Stomach smooth muscle (tissue), 2 donors: Measurements from ENCODE around the gene CHST7.

Experiments used
- H3K27ac ChIP-seq: one replicate; pipeline ENCODE4 v1.7.0; 2013; ENCODE audit warnings: mild to moderate bottlenecking, low read length, inconsistent platforms
- H3K27me3 ChIP-seq, 2 donors: one replicate each; pipeline ENCODE4 v1.7.0; 2013; ENCODE audit warnings: low read length in 2 of 2; ENCODE audit not compliant: insufficient read depth in 2 of 2, control insufficient read depth in 1 of 2
- H3K36me3 ChIP-seq, 2 donors: one replicate each; pipeline ENCODE4 v1.7.0; 2013; ENCODE audit warnings: low read length in 2 of 2; ENCODE audit not compliant: control insufficient read depth in 2 of 2, insufficient read depth in 2 of 2
- H3K4me1 ChIP-seq: one replicate; pipeline ENCODE4 v1.7.0; 2013; ENCODE audit warnings: low read length; ENCODE audit not compliant: control insufficient read depth, insufficient read depth
- H3K4me3 ChIP-seq, 2 donors: one replicate each; pipeline ENCODE4 v1.7.0; 2013; ENCODE audit warnings: low read length in 2 of 2
- H3K9ac ChIP-seq, 2 donors: one replicate each; pipeline ENCODE4 v1.7.0; 2013; ENCODE audit warnings: low read length in 2 of 2, mild to moderate bottlenecking in 1 of 2
- H3K9me3 ChIP-seq, 2 donors: one replicate each; pipeline ENCODE4 v1.7.0; 2013; ENCODE audit warnings: low read length in 2 of 2; ENCODE audit not compliant: control insufficient read depth in 2 of 2
- donor health status: healthy.
- donor health status: Pancreatic carcinoma.

CHST7 gene

GRCh38 chrX:46584736-46585135 lies 11.2 kb downstream of the CHST7 start:
- Histone ChIP-seq H3K27ac (no peak overlapping the region), H3K27me3 (peaks cover 0 to 2% of the 10 kb centered on the region in 2 donors), H3K36me3 (no peaks in the 10 kb centered on the region), H3K4me3 (no peak overlapping the region), H3K4me1 (peaks cover 5% of the 10 kb centered on the region), H3K9me3 (no peaks in the 10 kb centered on the region), H3K9ac (no peak overlapping the region)

GRCh38 chrX:46587158-46587557 lies 13.6 kb downstream of the CHST7 start:
- H3K36me3 ChIP-seq: no peaks in the 10 kb centered on the region
- H3K27me3 ChIP-seq: peaks cover 0 to 2% of the 10 kb centered on the region in 2 donors
- peaks cover 5% of the 10 kb centered on the region for H3K4me1 ChIP-seq
- H3K9ac ChIP-seq: no peak overlapping the region
- no peaks in the 10 kb centered on the region for H3K9me3 ChIP-seq
- H3K27ac ChIP-seq: no peak overlapping the region
- H3K4me3 ChIP-seq: no peak overlapping the region

GRCh38 chrX:46587753-46588171 lies 14.2 kb downstream of the CHST7 start:
- Histone ChIP-seq H3K36me3 (no peaks in the 10 kb centered on the region), H3K27me3 (peaks cover 0 to 2% of the 10 kb centered on the region in 2 donors), H3K9me3 (no peaks in the 10 kb centered on the region), H3K27ac (no peak overlapping the region), H3K9ac (no peak overlapping the region), H3K4me3 (no peak overlapping the region), H3K4me1 (peaks cover 5% of the 10 kb centered on the region)

- Histone ChIP-seq H3K4me1 (peaks cover 5% of the 10 kb centered on the region), H3K9me3 (no peaks in the 10 kb centered on the region), H3K27ac (no peak overlapping the region), H3K4me3 (no peak overlapping the region), H3K9ac (no peak overlapping the region), H3K36me3 (no peaks in the 10 kb centered on the region), H3K27me3 (peaks cover 0 to 2% of the 10 kb centered on the region in 2 donors)
Measured at GRCh38 chrX:46588263-46588662, 14.7 kb downstream of the CHST7 start.

GRCh38 chrX:46589977-46590723 lies 16.6 kb downstream of the CHST7 start:
- Histone ChIP-seq H3K4me1 (peaks cover 2% of the 10 kb centered on the region), H3K9ac (no peak overlapping the region), H3K27ac (no peak overlapping the region), H3K4me3 (no peak overlapping the region), H3K9me3 (no peaks in the 10 kb centered on the region), H3K36me3 (no peaks in the 10 kb centered on the region), H3K27me3 (peaks cover 0 to 2% of the 10 kb centered on the region in 2 donors)

- Histone ChIP-seq H3K27ac (no peak overlapping the region), H3K27me3 (peaks cover 0 to 4% of the 10 kb centered on the region in 2 donors), H3K9ac (no peak overlapping the region), H3K4me3 (no peak overlapping the region), H3K9me3 (no peaks in the 10 kb centered on the region), H3K36me3 (no peaks in the 10 kb centered on the region), H3K4me1 (no peaks in the 10 kb centered on the region)
Measured at GRCh38 chrX:46595084-46595483, 21.5 kb downstream of the CHST7 start.

- no peak overlapping the region for H3K9ac ChIP-seq
- no peak overlapping the region for H3K27ac ChIP-seq
- H3K4me1 ChIP-seq: no peaks in the 10 kb centered on the region
- no peaks in the 10 kb centered on the region for H3K36me3 ChIP-seq
- H3K9me3 ChIP-seq: no peaks in the 10 kb centered on the region
- H3K27me3 ChIP-seq: peaks cover 0 to 4% of the 10 kb centered on the region in 2 donors
- H3K4me3 ChIP-seq: no peak overlapping the region
Measured at GRCh38 chrX:46597208-46597607, 23.6 kb downstream of the CHST7 start.

GRCh38 chrX:46597771-46598170 lies 24.2 kb downstream of the CHST7 start:
- Histone ChIP-seq H3K9me3 (no peaks in the 10 kb centered on the region), H3K9ac (no peak overlapping the region), H3K4me3 (no peak overlapping the region), H3K27ac (no peak overlapping the region), H3K36me3 (no peaks in the 10 kb centered on the region), H3K27me3 (peaks cover 0 to 4% of the 10 kb centered on the region in 2 donors), H3K4me1 (no peaks in the 10 kb centered on the region)

GRCh38 chrX:46599051-46599560 lies 25.5 kb downstream of the CHST7 start:
- Histone ChIP-seq H3K9me3 (no peaks in the 10 kb centered on the region), H3K9ac (no peak overlapping the region), H3K4me1 (no peaks in the 10 kb centered on the region), H3K27ac (no peak overlapping the region), H3K36me3 (no peaks in the 10 kb centered on the region), H3K27me3 (peaks cover 0 to 4% of the 10 kb centered on the region in 2 donors), H3K4me3 (no peak overlapping the region)

- Histone ChIP-seq H3K36me3 (no peaks in the 10 kb centered on the region), H3K27me3 (peaks cover 0 to 4% of the 10 kb centered on the region in 2 donors), H3K9me3 (no peaks in the 10 kb centered on the region), H3K4me1 (no peaks in the 10 kb centered on the region), H3K27ac (no peak overlapping the region), H3K9ac (no peak overlapping the region), H3K4me3 (no peak overlapping the region)
Measured at GRCh38 chrX:46601283-46601682, 27.7 kb downstream of the CHST7 start.

GRCh38 chrX:46602468-46603102 lies 29.0 kb downstream of the CHST7 start:
- no peak overlapping the region for H3K4me3 ChIP-seq
- no peaks in the 10 kb centered on the region for H3K9me3 ChIP-seq
- H3K36me3 ChIP-seq: no peaks in the 10 kb centered on the region
- H3K27ac ChIP-seq: no peak overlapping the region
- H3K9ac ChIP-seq: no peak overlapping the region
- no peaks in the 10 kb centered on the region for H3K4me1 ChIP-seq
- peaks cover 0 to 2% of the 10 kb centered on the region in 2 donors for H3K27me3 ChIP-seq
